Measurements from ENCODE around the gene SKOR1.

The SKOR1 gene

DNA sequence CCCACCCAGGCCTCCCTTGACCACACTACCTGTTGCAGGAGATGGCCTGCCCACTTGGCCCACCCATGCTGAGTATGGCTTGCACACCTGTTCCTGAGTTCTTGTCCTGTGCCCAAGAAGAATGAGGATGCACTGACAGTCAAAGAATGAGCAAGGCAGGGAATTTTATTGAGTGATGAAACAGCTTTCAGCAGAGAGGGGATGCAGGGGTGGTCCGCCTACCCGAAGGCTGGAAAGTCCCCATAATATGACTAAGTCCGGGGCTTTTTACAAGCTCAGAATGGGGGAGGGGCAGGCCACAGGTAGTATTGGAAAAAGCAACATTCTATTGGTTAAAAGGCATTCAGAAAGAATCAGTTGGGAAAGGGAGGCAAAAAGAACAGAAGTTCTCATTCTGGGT, 44.4 kb downstream of the SKOR1 start:
- no peaks in the 10 kb centered on the region for H3K79me2 ChIP-seq (ENCODE audit: insufficient read depth, low read length)
- TF ChIP-seq, protein P1, sequence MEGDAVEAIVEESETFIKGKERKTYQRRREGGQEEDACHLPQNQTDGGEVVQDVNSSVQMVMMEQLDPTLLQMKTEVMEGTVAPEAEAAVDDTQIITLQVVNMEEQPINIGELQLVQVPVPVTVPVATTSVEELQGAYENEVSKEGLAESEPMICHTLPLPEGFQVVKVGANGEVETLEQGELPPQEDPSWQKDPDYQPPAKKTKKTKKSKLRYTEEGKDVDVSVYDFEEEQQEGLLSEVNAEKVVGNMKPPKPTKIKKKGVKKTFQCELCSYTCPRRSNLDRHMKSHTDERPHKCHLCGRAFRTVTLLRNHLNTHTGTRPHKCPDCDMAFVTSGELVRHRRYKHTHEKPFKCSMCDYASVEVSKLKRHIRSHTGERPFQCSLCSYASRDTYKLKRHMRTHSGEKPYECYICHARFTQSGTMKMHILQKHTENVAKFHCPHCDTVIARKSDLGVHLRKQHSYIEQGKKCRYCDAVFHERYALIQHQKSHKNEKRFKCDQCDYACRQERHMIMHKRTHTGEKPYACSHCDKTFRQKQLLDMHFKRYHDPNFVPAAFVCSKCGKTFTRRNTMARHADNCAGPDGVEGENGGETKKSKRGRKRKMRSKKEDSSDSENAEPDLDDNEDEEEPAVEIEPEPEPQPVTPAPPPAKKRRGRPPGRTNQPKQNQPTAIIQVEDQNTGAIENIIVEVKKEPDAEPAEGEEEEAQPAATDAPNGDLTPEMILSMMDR (IDR thresholded peaks at IDR 0.05; ENCODE audit: borderline replicate concordance, extremely low read depth, low read length, poor library complexity, severe bottlenecking): no peak
- TF ChIP-seq EZH2 (IDR thresholded peaks at IDR 0.05; ENCODE audit: borderline replicate concordance, low read depth, low read length, severe bottlenecking): no peak
- H2AFZ ChIP-seq (ENCODE audit: low read depth, low read length): no peak overlapping the region
- H3K4me2 ChIP-seq (ENCODE audit: insufficient read depth, low read length): no peak overlapping the region
- peaks cover 9% of the 10 kb centered on the region for H3K9me3 ChIP-seq (ENCODE audit: insufficient read depth, low read length, severe bottlenecking)
- H4K20me1 ChIP-seq (ENCODE audit: insufficient read depth, low read length): no peaks in the 10 kb centered on the region
- H3K27me3 ChIP-seq (ENCODE audit: insufficient read depth, low read length, poor library complexity): no peaks in the 10 kb centered on the region
- DNase-seq (no peak), ATAC-seq (ENCODE audit: insufficient read depth, low read depth) (no peak)
- H3K27ac ChIP-seq (ENCODE audit: low read length): no peak overlapping the region
- no peaks in the 10 kb centered on the region for H3K4me1 ChIP-seq (ENCODE audit: insufficient read depth, low read length)
- H3K4me3 ChIP-seq (ENCODE audit: low read depth in 1 of 2, low read length in 2 of 2): no peak overlapping the region
- no peak overlapping the region for H3K9ac ChIP-seq (ENCODE audit: low read depth, low read length)
- H3K36me3 ChIP-seq (ENCODE audit: insufficient read depth, low read length): no peaks in the 10 kb centered on the region

DNA sequence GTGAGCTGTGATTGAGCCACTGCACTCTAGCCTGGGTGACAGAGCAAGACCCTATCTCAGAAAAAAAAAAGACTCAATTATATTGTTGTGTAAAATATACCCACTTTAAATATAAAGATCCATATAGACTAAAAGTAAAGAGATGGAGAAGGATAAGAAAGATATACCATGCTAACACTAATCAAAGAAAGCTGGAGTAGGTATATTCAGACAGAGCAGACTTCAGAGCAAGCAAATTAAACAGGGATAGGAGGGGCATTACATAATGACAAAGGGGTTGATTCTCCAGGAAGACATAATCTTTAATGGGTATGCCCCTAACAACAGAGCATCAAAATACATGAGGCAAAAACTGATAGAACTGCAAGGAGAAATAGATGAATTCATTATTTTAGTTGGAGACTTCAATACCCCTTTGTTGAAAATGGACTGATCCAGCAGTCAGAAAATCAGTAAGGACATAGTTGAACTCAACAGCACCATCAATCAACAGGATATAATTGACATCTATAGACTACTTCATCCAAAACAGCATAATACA, 45.6 kb downstream of the SKOR1 start:
- H3K27me3 ChIP-seq (ENCODE audit: insufficient read depth, low read length, poor library complexity): no peaks in the 10 kb centered on the region
- DNase-seq (no peak), ATAC-seq (ENCODE audit: insufficient read depth, low read depth) (no peak)
- H4K20me1 ChIP-seq (ENCODE audit: insufficient read depth, low read length): no peaks in the 10 kb centered on the region
- no peak overlapping the region for H3K4me2 ChIP-seq (ENCODE audit: insufficient read depth, low read length)
- no peaks in the 10 kb centered on the region for H3K36me3 ChIP-seq (ENCODE audit: insufficient read depth, low read length)
- H3K27ac ChIP-seq (ENCODE audit: low read length): no peak overlapping the region
- H3K4me3 ChIP-seq (ENCODE audit: low read depth in 1 of 2, low read length in 2 of 2): no peak overlapping the region
- TF ChIP-seq, protein P1 (IDR thresholded peaks at IDR 0.05; ENCODE audit: borderline replicate concordance, extremely low read depth, low read length, poor library complexity, severe bottlenecking): no peak
- no peak for TF ChIP-seq EZH2 (IDR thresholded peaks at IDR 0.05; ENCODE audit: borderline replicate concordance, low read depth, low read length, severe bottlenecking)
- H3K4me1 ChIP-seq (ENCODE audit: insufficient read depth, low read length): no peaks in the 10 kb centered on the region
- no peaks in the 10 kb centered on the region for H3K79me2 ChIP-seq (ENCODE audit: insufficient read depth, low read length)
- H2AFZ ChIP-seq (ENCODE audit: low read depth, low read length): no peak overlapping the region
- peaks cover 9% of the 10 kb centered on the region for H3K9me3 ChIP-seq (ENCODE audit: insufficient read depth, low read length, severe bottlenecking)
- no peak overlapping the region for H3K9ac ChIP-seq (ENCODE audit: low read depth, low read length)

DNA sequence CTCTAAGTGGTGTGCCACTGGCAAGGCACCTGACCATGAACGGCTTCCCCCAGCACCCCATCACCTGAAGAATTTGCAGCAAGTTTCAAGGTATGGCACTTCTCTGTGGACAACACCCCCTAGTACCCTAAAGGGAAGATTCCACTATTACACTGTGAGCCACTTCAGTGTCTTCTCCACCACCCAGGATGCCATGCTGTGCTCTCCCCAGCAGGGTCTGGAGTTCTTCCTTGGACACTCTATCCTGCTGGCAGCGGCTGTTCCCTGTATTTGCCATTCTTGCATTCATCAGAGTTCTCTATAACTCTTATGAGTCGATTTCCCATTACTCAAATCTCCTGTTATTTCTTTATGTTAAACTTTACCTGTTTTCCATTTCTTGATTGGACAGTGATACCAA, 48.5 kb downstream of the SKOR1 start:
- Histone ChIP-seq H3K9ac (ENCODE audit: low read depth, low read length) (no peak overlapping the region), H3K4me2 (ENCODE audit: insufficient read depth, low read length) (no peak overlapping the region), H3K36me3 (ENCODE audit: insufficient read depth, low read length) (no peaks in the 10 kb centered on the region), H3K27me3 (ENCODE audit: insufficient read depth, low read length, poor library complexity) (no peaks in the 10 kb centered on the region), H3K79me2 (ENCODE audit: insufficient read depth, low read length) (no peaks in the 10 kb centered on the region), H2AFZ (ENCODE audit: low read depth, low read length) (no peak overlapping the region), H3K27ac (ENCODE audit: low read length) (no peak overlapping the region), H4K20me1 (ENCODE audit: insufficient read depth, low read length) (no peaks in the 10 kb centered on the region), H3K4me3 (ENCODE audit: low read depth in 1 of 2, low read length in 2 of 2) (no peak overlapping the region), H3K9me3 (ENCODE audit: insufficient read depth, low read length, severe bottlenecking) (peaks cover 9% of the 10 kb centered on the region), H3K4me1 (ENCODE audit: insufficient read depth, low read length) (no peaks in the 10 kb centered on the region)
- ATAC-seq (ENCODE audit: insufficient read depth, low read depth) (no peak), DNase-seq (no peak)
- no peak for TF ChIP-seq EZH2 (IDR thresholded peaks at IDR 0.05; ENCODE audit: borderline replicate concordance, low read depth, low read length, severe bottlenecking)
- TF ChIP-seq, protein P1 (IDR thresholded peaks at IDR 0.05; ENCODE audit: borderline replicate concordance, extremely low read depth, low read length, poor library complexity, severe bottlenecking): no peak
